ENCODE results near the gene BACE2. TPM values are rescaled to one million over a fixed set of nuclear protein-coding genes. Genes with fewer than 3 reads are reported as not detected.

Gene BACE2
- total and polyA plus RNA-seq, 2 donors (not counting 3 experiments of a cell fraction or from before 2014, with no cell fraction given): 113 to 184 TPM

- TF ChIP-seq EZH2 (IDR thresholded peaks at IDR 0.05; ENCODE audit: borderline replicate concordance, low read depth, low read length, severe bottlenecking) (no peak), CTCF (IDR thresholded peaks at IDR 0.05; ENCODE audit: extremely low read depth in 1 of 2, insufficient read depth in 1 of 2, low read depth in 1 of 2, low read length in 2 of 2) (no peak), MYC (IDR thresholded peaks at IDR 0.05; ENCODE audit: low read depth, low read length) (no peak)
- BruUV-seq (replicated peaks): no TSS peak
- no peak overlapping the region for H3K4me3 ChIP-seq (replicated peaks in 1 of 3; ENCODE audit: insufficient read depth in 1 of 3, low read depth in 1 of 3, low read length in 3 of 3)
- H2AFZ ChIP-seq (ENCODE audit: low read depth, low read length): no peak overlapping the region
- H3K4me2 ChIP-seq (ENCODE audit: insufficient read depth, low read length): no peak overlapping the region
- DNase-seq (ENCODE audit: low read depth, low spot score): no peak
- H3K4me1 ChIP-seq (ENCODE audit: control insufficient read depth, extremely low read depth, insufficient read depth, low read length): no peaks in the 10 kb centered on the region
- intact Hi-C loops (cut with micrococcal nuclease): no loop called here
- H3K36me3 ChIP-seq (ENCODE audit: control insufficient read depth in 2 of 2, extremely low read depth in 1 of 2, insufficient read depth in 2 of 2, low read length in 2 of 2): no peaks in the 10 kb centered on the region
- no peaks in the 10 kb centered on the region for H3K79me2 ChIP-seq (ENCODE audit: control insufficient read depth, insufficient read depth, low read length)
- no peaks in the 10 kb centered on the region for H4K20me1 ChIP-seq (replicated peaks; ENCODE audit: control insufficient read depth, extremely low read depth, insufficient read depth, low read length)
- FAIRE-seq: no peak
- H3K9me3 ChIP-seq (replicated peaks; ENCODE audit: control insufficient read depth, insufficient read depth, low read length): no peaks in the 10 kb centered on the region
- CTCF ChIA-PET: no interaction called here
- dilution Hi-C loops (cut with MboI; ENCODE audit: extremely low pct_ligation_motif_present, low sequenced_read_pairs): no loop called here
- no peak overlapping the region for H3K27ac ChIP-seq (ENCODE audit: insufficient read depth, low read depth, low read length)
- POLR2A ChIA-PET: no interaction called here
- no peak overlapping the region for H3K9ac ChIP-seq (replicated peaks; ENCODE audit: extremely low read depth, insufficient read depth, low read length)
- peaks cover 0 to 5% of the 10 kb centered on the region in 2 experiments for H3K27me3 ChIP-seq (ENCODE audit: control insufficient read depth in 2 of 2, insufficient read depth in 2 of 2, low read length in 2 of 2)
- no peaks in the 10 kb centered on the region for H3K9me1 ChIP-seq (replicated peaks; ENCODE audit: control insufficient read depth, extremely low read depth, insufficient read depth, low read length)
Measured at GRCh38 chr21:41290106-41290799, 122.3 kb downstream of the BACE2 start.

- no peaks in the 10 kb centered on the region for H3K79me2 ChIP-seq (ENCODE audit: control insufficient read depth, insufficient read depth, low read length)
- H3K9me3 ChIP-seq (replicated peaks; ENCODE audit: control insufficient read depth, insufficient read depth, low read length): no peaks in the 10 kb centered on the region
- H3K36me3 ChIP-seq (ENCODE audit: control insufficient read depth in 2 of 2, extremely low read depth in 1 of 2, insufficient read depth in 2 of 2, low read length in 2 of 2): no peaks in the 10 kb centered on the region
- no peak for FAIRE-seq
- CTCF ChIA-PET: interaction anchor here (2.3 kb wide), 1 partner anchor 11 kb away, joined by 12 read pairs; no protein-coding TSS in a partner anchor
- no peak overlapping the region for H3K27ac ChIP-seq (ENCODE audit: insufficient read depth, low read depth, low read length)
- intact Hi-C loops (cut with micrococcal nuclease): no loop called here
- TF ChIP-seq POLR2AphosphoS5 (IDR thresholded peaks at IDR 0.05; ENCODE audit: insufficient read depth, low read depth, low read length): no peak
- TF ChIP-seq MAX (IDR thresholded peaks at IDR 0.05; ENCODE audit: insufficient read depth, insufficient read length): no peak
- TF ChIP-seq CTCF (IDR thresholded peaks at IDR 0.05; ENCODE audit: extremely low read depth in 1 of 2, insufficient read depth in 1 of 2, low read depth in 1 of 2, low read length in 2 of 2): no peak
- TF ChIP-seq EZH2 (IDR thresholded peaks at IDR 0.05; ENCODE audit: borderline replicate concordance, low read depth, low read length, severe bottlenecking): no peak
- TF ChIP-seq JUN (IDR thresholded peaks at IDR 0.05; ENCODE audit: borderline replicate concordance, insufficient read depth, insufficient read length, low read depth): no peak
- no peak for TF ChIP-seq MYC (IDR thresholded peaks at IDR 0.05; ENCODE audit: low read depth, low read length)
- TF ChIP-seq POLR2A (IDR thresholded peaks at IDR 0.05; ENCODE audit: low read depth, low read length): no peak
- no peak for TF ChIP-seq FOS (IDR thresholded peaks at IDR 0.05; ENCODE audit: borderline replicate concordance, insufficient read depth, low read length)
- no peak for TF ChIP-seq GATA2 (IDR thresholded peaks at IDR 0.05; ENCODE audit: insufficient read depth, insufficient read length, low read depth, low read length)
- no peaks in the 10 kb centered on the region for H3K27me3 ChIP-seq (ENCODE audit: control insufficient read depth in 2 of 2, insufficient read depth in 2 of 2, low read length in 2 of 2)
- no peaks in the 10 kb centered on the region for H4K20me1 ChIP-seq (replicated peaks; ENCODE audit: control insufficient read depth, extremely low read depth, insufficient read depth, low read length)
- no peak overlapping the region for H3K9ac ChIP-seq (replicated peaks; ENCODE audit: extremely low read depth, insufficient read depth, low read length)
- no TSS peak for BruUV-seq (replicated peaks)
- no peak overlapping the region for H2AFZ ChIP-seq (ENCODE audit: low read depth, low read length)
- H3K4me3 ChIP-seq (replicated peaks in 1 of 3; ENCODE audit: insufficient read depth in 1 of 3, low read depth in 1 of 3, low read length in 3 of 3): no peak overlapping the region
- no peaks in the 10 kb centered on the region for H3K4me1 ChIP-seq (ENCODE audit: control insufficient read depth, extremely low read depth, insufficient read depth, low read length)
- POLR2A ChIA-PET: no interaction called here
- dilution Hi-C loops (cut with MboI; ENCODE audit: extremely low pct_ligation_motif_present, low sequenced_read_pairs): no loop called here
- H3K9me1 ChIP-seq (replicated peaks; ENCODE audit: control insufficient read depth, extremely low read depth, insufficient read depth, low read length): no peaks in the 10 kb centered on the region
- H3K4me2 ChIP-seq (ENCODE audit: insufficient read depth, low read length): no peak overlapping the region
- DNase-seq (ENCODE audit: low read depth, low spot score): no peak
Measured at GRCh38 chr21:41294548-41295231, 126.7 kb downstream of the BACE2 start.
